ENCODE measurements around the gene FBXO42.

GRCh38 chr1:16243215-16243610 lies 109.1 kb downstream of the FBXO42 start:
- TF ChIP-seq POLR2AphosphoS5 (IDR thresholded peaks at IDR 0.05; ENCODE audit: borderline replicate concordance, low read depth, low read length), result no peak
- TF ChIP-seq EZH2 (IDR thresholded peaks at IDR 0.05), result no peak
